Measurements from ENCODE around the gene RARRES2. TPM values are rescaled to one million over a fixed set of nuclear protein-coding genes. Genes with fewer than 3 reads are reported as not detected.

Gene RARRES2
- total RNA-seq, 1 experiment from 2014 or later: 2.1 TPM

DNA sequence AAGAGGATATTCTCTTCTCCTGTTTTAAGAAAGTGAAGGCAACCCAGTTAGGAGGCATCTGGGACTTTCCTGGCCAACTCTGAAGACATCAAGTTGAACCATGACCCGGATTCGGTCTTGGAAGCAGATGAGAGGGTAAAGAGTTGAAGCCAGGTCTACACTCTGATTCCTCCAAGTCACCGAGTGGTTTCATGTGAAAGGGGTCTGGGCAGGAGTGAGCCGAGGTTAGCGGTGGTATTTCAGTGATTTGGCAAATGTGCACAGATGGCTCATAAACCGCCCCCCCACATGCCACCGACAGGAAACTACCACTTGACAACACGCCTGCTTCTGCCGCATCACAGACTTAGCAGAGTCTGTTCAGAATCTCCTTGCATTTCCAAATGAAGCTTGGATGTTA is 15.8 kb upstream of the RARRES2 start:
- TF ChIP-seq, protein P1, sequence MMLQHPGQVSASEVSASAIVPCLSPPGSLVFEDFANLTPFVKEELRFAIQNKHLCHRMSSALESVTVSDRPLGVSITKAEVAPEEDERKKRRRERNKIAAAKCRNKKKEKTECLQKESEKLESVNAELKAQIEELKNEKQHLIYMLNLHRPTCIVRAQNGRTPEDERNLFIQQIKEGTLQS (IDR thresholded peaks at IDR 0.05): no peak
- ATAC-seq (no peak), DNase-seq (ENCODE audit: low read depth, low spot score) (no peak)
- Histone ChIP-seq H3K9ac (ENCODE audit: low read length) (no peak overlapping the region), H3K9me3 (ENCODE audit: control insufficient read depth in 1 of 2, insufficient read depth in 1 of 2, low read depth in 1 of 2, low read length in 2 of 2) (no peaks in the 10 kb centered on the region), H3K9me2 (ENCODE audit: insufficient read depth) (no peaks in the 10 kb centered on the region), H2AFZ (ENCODE audit: low read depth, low read length, poor library complexity, severe bottlenecking) (no peak overlapping the region), H3K4me1 (ENCODE audit: control insufficient read depth in 1 of 2, insufficient read depth in 2 of 2, low read length in 2 of 2) (peaks cover 0 to 12% of the 10 kb centered on the region in 2 experiments; a peak in 2 of 4 replicates), H3K79me2 (ENCODE audit: insufficient read depth, low read length) (no peaks in the 10 kb centered on the region), H3K36me3 (ENCODE audit: control insufficient read depth in 1 of 2, insufficient read depth in 2 of 2, low read length in 2 of 2) (no peaks in the 10 kb centered on the region), H3K27ac (ENCODE audit: low read depth, low read length) (no peak overlapping the region), H3K4me3 (replicated peaks in 1 of 2; ENCODE audit: low read depth in 1 of 2, low read length in 2 of 2) (no peak overlapping the region), H4K20me1 (ENCODE audit: insufficient read depth) (no peaks in the 10 kb centered on the region), H3K27me3 (ENCODE audit: insufficient read depth, low read length) (no peaks in the 10 kb centered on the region), H3K4me2 (ENCODE audit: low read length) (no peak overlapping the region)
- RAD21 ChIA-PET (ENCODE audit: low non-redundant PET in 1 of 2, low total read pairs in 2 of 2, uncharacterized antibody in 2 of 2, unreplicated experiment in 2 of 2): no interaction called here
- BruUV-seq (replicated peaks): no TSS peak
- intact Hi-C loops (cut with micrococcal nuclease): no loop called here
- CTCF ChIA-PET: interaction anchor here (1.2 kb wide), 1 partner anchor 9 kb away, joined by 3 read pairs; no protein-coding TSS in a partner anchor
- POLR2A ChIA-PET: no interaction called here

DNA sequence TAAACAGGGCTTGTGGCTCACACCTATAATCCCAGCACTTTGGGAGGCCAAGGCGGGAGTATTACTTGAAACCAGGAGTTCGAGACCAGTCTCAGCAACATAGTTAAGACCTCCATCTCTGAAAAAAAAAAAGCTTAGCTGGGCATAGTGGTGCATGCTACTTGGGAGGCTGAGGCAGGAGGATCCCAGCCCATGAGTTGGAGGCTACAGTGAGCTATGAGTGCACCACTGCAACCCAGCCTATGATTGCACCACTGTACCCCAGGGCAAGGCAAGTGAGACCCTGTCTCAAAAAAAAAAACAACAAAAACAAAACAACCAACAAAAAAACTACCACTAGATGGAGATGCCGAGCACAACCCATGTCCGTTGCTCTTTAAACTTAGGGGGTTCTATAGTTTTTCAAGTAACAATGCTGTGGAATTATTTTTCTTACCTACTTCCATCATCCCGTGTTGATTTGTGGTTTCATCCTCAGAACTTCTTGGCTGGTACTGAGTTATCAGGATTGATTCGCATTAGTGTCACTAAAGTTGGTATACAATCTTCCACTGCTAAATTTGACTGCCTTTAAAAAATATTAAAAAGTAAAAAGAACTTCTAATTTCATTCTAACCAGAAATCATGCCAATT is 15.0 kb upstream of the RARRES2 start:
- H3K9ac ChIP-seq (ENCODE audit: low read length): no peak overlapping the region
- H3K4me3 ChIP-seq (replicated peaks in 1 of 2; ENCODE audit: low read depth in 1 of 2, low read length in 2 of 2): no peak overlapping the region
- DNase-seq (ENCODE audit: low read depth, low spot score) (peak; percentile 36), ATAC-seq (peak; percentile 45)
- peaks cover 0 to 12% of the 10 kb centered on the region in 2 experiments; a peak in 2 of 4 replicates for H3K4me1 ChIP-seq (ENCODE audit: control insufficient read depth in 1 of 2, insufficient read depth in 2 of 2, low read length in 2 of 2)
- H3K9me2 ChIP-seq (ENCODE audit: insufficient read depth): no peaks in the 10 kb centered on the region
- H3K9me3 ChIP-seq (ENCODE audit: control insufficient read depth in 1 of 2, insufficient read depth in 1 of 2, low read depth in 1 of 2, low read length in 2 of 2): no peaks in the 10 kb centered on the region
- H3K36me3 ChIP-seq (ENCODE audit: control insufficient read depth in 1 of 2, insufficient read depth in 2 of 2, low read length in 2 of 2): no peaks in the 10 kb centered on the region
- no TSS peak for BruUV-seq (replicated peaks)
- ChIA-PET RAD21 (ENCODE audit: low non-redundant PET in 1 of 2, low total read pairs in 2 of 2, uncharacterized antibody in 2 of 2, unreplicated experiment in 2 of 2) (no interaction called here), POLR2A (no interaction called here), CTCF (interaction anchor here (0.9 to 2.3 kb wide), 2 partner anchors 50 to 62 kb away, joined by 3 to 6 read pairs; no protein-coding TSS in a partner anchor)
- H3K27me3 ChIP-seq (ENCODE audit: insufficient read depth, low read length): no peaks in the 10 kb centered on the region
- H3K79me2 ChIP-seq (ENCODE audit: insufficient read depth, low read length): no peaks in the 10 kb centered on the region
- no peak overlapping the region for H3K27ac ChIP-seq (ENCODE audit: low read depth, low read length)
- intact Hi-C loops (cut with micrococcal nuclease): loop anchor here (1.0 kb wide), 1 partner anchor 65 kb away; no protein-coding TSS in a partner anchor
- no peaks in the 10 kb centered on the region for H4K20me1 ChIP-seq (ENCODE audit: insufficient read depth)
- TF ChIP-seq RAD21 (IDR thresholded peaks at IDR 0.05; ENCODE audit: low read depth): peak; percentile 70
- TF ChIP-seq, protein P2, sequence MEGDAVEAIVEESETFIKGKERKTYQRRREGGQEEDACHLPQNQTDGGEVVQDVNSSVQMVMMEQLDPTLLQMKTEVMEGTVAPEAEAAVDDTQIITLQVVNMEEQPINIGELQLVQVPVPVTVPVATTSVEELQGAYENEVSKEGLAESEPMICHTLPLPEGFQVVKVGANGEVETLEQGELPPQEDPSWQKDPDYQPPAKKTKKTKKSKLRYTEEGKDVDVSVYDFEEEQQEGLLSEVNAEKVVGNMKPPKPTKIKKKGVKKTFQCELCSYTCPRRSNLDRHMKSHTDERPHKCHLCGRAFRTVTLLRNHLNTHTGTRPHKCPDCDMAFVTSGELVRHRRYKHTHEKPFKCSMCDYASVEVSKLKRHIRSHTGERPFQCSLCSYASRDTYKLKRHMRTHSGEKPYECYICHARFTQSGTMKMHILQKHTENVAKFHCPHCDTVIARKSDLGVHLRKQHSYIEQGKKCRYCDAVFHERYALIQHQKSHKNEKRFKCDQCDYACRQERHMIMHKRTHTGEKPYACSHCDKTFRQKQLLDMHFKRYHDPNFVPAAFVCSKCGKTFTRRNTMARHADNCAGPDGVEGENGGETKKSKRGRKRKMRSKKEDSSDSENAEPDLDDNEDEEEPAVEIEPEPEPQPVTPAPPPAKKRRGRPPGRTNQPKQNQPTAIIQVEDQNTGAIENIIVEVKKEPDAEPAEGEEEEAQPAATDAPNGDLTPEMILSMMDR (IDR thresholded peaks at IDR 0.05 in 2 of 3, conservative IDR thresholded peaks at IDR 0.05 in 1 of 3; ENCODE audit: borderline replicate concordance in 1 of 3, insufficient read depth in 1 of 3, low read depth in 2 of 3, low read length in 2 of 3): peak; percentile 60 to 82 (median 77); a peak in 5 of 6 replicates
- TF ChIP-seq SRF (IDR thresholded peaks at IDR 0.05; ENCODE audit: low read depth): no peak
- peak overlapping the region; percentile 33; the same call in 1 of the 2 replicates for H3K4me2 ChIP-seq (ENCODE audit: low read length)
- H2AFZ ChIP-seq (ENCODE audit: low read depth, low read length, poor library complexity, severe bottlenecking): peak overlapping the region; percentile 100

All from HCT116 (cell line).